H1 (cell line): ENCODE results near the gene SPATS2L. TPM values are rescaled to one million over a fixed set of nuclear protein-coding genes. Genes with fewer than 3 reads are reported as not detected.

ENCODE experiments used
- CTCF ChIA-PET: fragments of 300-600 bp; sonication (Branson Sonifier 250); formaldehyde crosslinking; loops from one replicate; lab custom pipeline; 2021; ENCODE audit not compliant: partially characterized antibody; lab: Charles Lee
- POLR2A ChIA-PET: fragments of 300-600 bp; sonication (Branson Sonifier 250); formaldehyde crosslinking; loops from one replicate; lab custom pipeline; 2021; ENCODE audit warnings: inconsistent platforms; ENCODE audit not compliant: partially characterized antibody; lab: Charles Lee
- DNase-seq, 2 experiments: peaks; one replicate each; pipeline versions ENCODE4 v3.0.0 to v3.0.0-alpha.2; 2010 to 2022; ENCODE audit warnings: low spot score in 2 of 2, low read depth in 1 of 2, mixed read lengths in 1 of 2
- FAIRE-seq: peaks from 2 replicates; lab custom pipeline; 2011; peaks lifted over from hg19 to GRCh38; lab: Jason Lieb, UNC
- H2AFZ ChIP-seq: 2 replicates; pipeline ENCODE4 v1.8.1; 2012; ENCODE audit warnings: low read length, inconsistent platforms
- H2AK5ac ChIP-seq: 2 replicates; pipeline ENCODE4 v1.6.1; 2013; ENCODE audit warnings: low read depth, low read length
- H2BK120ac ChIP-seq: replicated peaks from 2 replicates; pipeline ENCODE3; 2013; ENCODE audit warnings: low read depth, low read length, inconsistent platforms
- H2BK12ac ChIP-seq: 2 replicates; pipeline ENCODE4 v1.6.1; 2013; ENCODE audit warnings: low read depth, low read length
- H2BK15ac ChIP-seq: 2 replicates; pipeline ENCODE4 v1.6.1; 2013; ENCODE audit warnings: low read length
- H2BK20ac ChIP-seq: 2 replicates; pipeline ENCODE4 v1.6.1; 2013; ENCODE audit warnings: low read length
- H2BK5ac ChIP-seq: 2 replicates; pipeline ENCODE4 v1.6.1; 2013; ENCODE audit warnings: low read depth, low read length
- H3K14ac ChIP-seq: 2 replicates; pipeline ENCODE4 v1.6.1; 2013; ENCODE audit warnings: inconsistent platforms; ENCODE audit not compliant: insufficient read length
- H3K18ac ChIP-seq: 2 replicates; pipeline ENCODE4 v1.6.1; 2013; ENCODE audit warnings: low read length; ENCODE audit errors: extremely low read depth
- H3K23ac ChIP-seq: 2 replicates; pipeline ENCODE4 v1.6.1; 2013; ENCODE audit warnings: inconsistent platforms; ENCODE audit not compliant: insufficient read length
- H3K23me2 ChIP-seq: 2 replicates; pipeline ENCODE4 v1.6.1; 2013; ENCODE audit warnings: low read depth, low read length
- H3K27ac ChIP-seq: 2 replicates; pipeline ENCODE4 v1.6.1; 2011; ENCODE audit warnings: low read depth, low read length, inconsistent platforms
- H3K27me3 ChIP-seq, 4 experiments: replicated peaks in 1 of 4; 1 replicate in 1 of 4; 2 replicates in 3 of 4; pipeline versions ENCODE4 v1.6.1 to v1.8.1; 2011 to 2013; ENCODE audit warnings: low read length in 3 of 4, mild to moderate bottlenecking in 3 of 4, inconsistent platforms in 2 of 4, mixed read lengths in 2 of 4, moderate library complexity in 1 of 4; ENCODE audit not compliant: control insufficient read depth in 3 of 4, insufficient read depth in 3 of 4; ENCODE audit errors: extremely low read depth in 1 of 4
- H3K36me3 ChIP-seq, 4 experiments: 2 replicates each; pipeline versions ENCODE4 v1.6.1 to v1.8.1; 2011 to 2013; ENCODE audit warnings: mild to moderate bottlenecking in 4 of 4, low read length in 3 of 4, moderate library complexity in 2 of 4, control low read depth in 1 of 4, inconsistent platforms in 1 of 4; ENCODE audit not compliant: insufficient read depth in 4 of 4, control insufficient read depth in 2 of 4
- H3K4ac ChIP-seq: replicated peaks from 2 replicates; pipeline ENCODE3; 2013; ENCODE audit warnings: low read length, low read depth, mixed read lengths, inconsistent platforms; ENCODE audit not compliant: insufficient read length
- H3K4me1 ChIP-seq, 4 experiments: replicated peaks in 1 of 4; 1 replicate in 1 of 4; 2 replicates in 3 of 4; pipeline versions ENCODE4 v1.6.1 to v1.8.1; 2011 to 2013; ENCODE audit warnings: low read length in 3 of 4, inconsistent platforms in 2 of 4, mixed read lengths in 1 of 4; ENCODE audit not compliant: insufficient read depth in 4 of 4, control insufficient read depth in 3 of 4
- H3K4me2 ChIP-seq, 2 experiments: 2 replicates each; pipeline versions ENCODE4 v1.6.1 to v1.8.1; 2011 to 2013; ENCODE audit warnings: low read depth in 2 of 2, low read length in 2 of 2, control low read depth in 1 of 2, inconsistent platforms in 1 of 2, mild to moderate bottlenecking in 1 of 2; ENCODE audit not compliant: insufficient read depth in 1 of 2
- H3K4me3 ChIP-seq, 4 experiments: fragments of 200-600, 300-600 bp in 1 of 4; sonication (generic), shearing (Covaris generic), sonication (Bioruptor Twin) in 1 of 4; 2 replicates each; pipeline versions ENCODE4 v1.5.1 to v1.8.1; 2011 to 2016; ENCODE audit warnings: low read length in 4 of 4, low read depth in 3 of 4, control low read depth in 2 of 4, inconsistent platforms in 2 of 4, mild to moderate bottlenecking in 2 of 4, mixed read lengths in 1 of 4, moderate library complexity in 1 of 4; ENCODE audit not compliant: insufficient read depth in 2 of 4; ENCODE audit errors: extremely low read depth in 1 of 4
- H3K56ac ChIP-seq: replicated peaks from 2 replicates; pipeline ENCODE3; 2013; ENCODE audit warnings: low read depth, mild to moderate bottlenecking, mixed read lengths, low read length, inconsistent platforms; ENCODE audit not compliant: insufficient read length
- H3K79me1 ChIP-seq: 2 replicates; pipeline ENCODE4 v1.6.1; 2013; ENCODE audit warnings: low read depth, low read length, control low read depth
- H3K79me2 ChIP-seq, 2 experiments: 2 replicates each; pipeline versions ENCODE4 v1.6.1 to v1.8.1; 2012 to 2013; ENCODE audit warnings: low read length in 2 of 2, mild to moderate bottlenecking in 2 of 2, inconsistent platforms in 1 of 2; ENCODE audit not compliant: insufficient read depth in 2 of 2, control insufficient read depth in 1 of 2
- H3K9ac ChIP-seq, 4 experiments: replicated peaks in 1 of 4; 1 replicate in 1 of 4; 2 replicates in 3 of 4; pipeline versions ENCODE4 v1.6.1 to v1.8.1; 2011 to 2013; ENCODE audit warnings: low read depth in 3 of 4, low read length in 3 of 4, control low read depth in 2 of 4, mild to moderate bottlenecking in 2 of 4, moderate library complexity in 2 of 4, inconsistent platforms in 1 of 4; ENCODE audit errors: extremely low read depth in 1 of 4
- H3K9me3 ChIP-seq, 2 experiments: 2 replicates each; pipeline versions ENCODE4 v1.6.1 to v1.8.1; 2012 to 2013; ENCODE audit warnings: mild to moderate bottlenecking in 2 of 2, moderate library complexity in 2 of 2, control low read depth in 1 of 2, inconsistent platforms in 1 of 2, low read depth in 1 of 2, low read length in 1 of 2, mixed read lengths in 1 of 2; ENCODE audit not compliant: insufficient read depth in 2 of 2
- H4K20me1 ChIP-seq, 2 experiments: replicated peaks in 1 of 2; 2 replicates each; pipeline versions ENCODE3 to v1.8.1; 2011 to 2013; ENCODE audit warnings: inconsistent platforms in 2 of 2, low read length in 2 of 2, mild to moderate bottlenecking in 1 of 2; ENCODE audit not compliant: insufficient read depth in 2 of 2, control insufficient read depth in 1 of 2
- H4K5ac ChIP-seq: 2 replicates; pipeline ENCODE4 v1.6.1; 2013; ENCODE audit warnings: low read length, low read depth, mixed read lengths, inconsistent platforms; ENCODE audit not compliant: insufficient read length
- H4K8ac ChIP-seq: 2 replicates; pipeline ENCODE4 v1.8.0; 2013; ENCODE audit warnings: mild to moderate bottlenecking, moderate library complexity, low read length, inconsistent platforms; ENCODE audit not compliant: insufficient read depth; ENCODE audit errors: extremely low read depth
- H4K91ac ChIP-seq: replicated peaks from 2 replicates; pipeline ENCODE3; 2013; ENCODE audit warnings: low read length, mixed read lengths, inconsistent platforms; ENCODE audit not compliant: insufficient read length
- CREB1 ChIP-seq: IDR thresholded peaks from 2 replicates; pipeline ENCODE4 v1.6.1; 2012; ENCODE audit warnings: inconsistent platforms
- EP300 ChIP-seq, 2 experiments: IDR thresholded peaks; 1 replicate in 1 of 2; 2 replicates in 1 of 2; pipeline ENCODE4 v1.6.1; 2011 to 2012; ENCODE audit warnings: low read depth in 2 of 2, low read length in 2 of 2, mild to moderate bottlenecking in 2 of 2, borderline replicate concordance in 1 of 2, inconsistent platforms in 1 of 2, moderate library complexity in 1 of 2
- EZH2 ChIP-seq: fragments of 200-600 bp; sonication (generic); IDR thresholded peaks from 2 replicates; pipeline ENCODE4 v1.7.1; 2012; ENCODE audit warnings: low read depth, mild to moderate bottlenecking, moderate library complexity, low read length, inconsistent platforms; ENCODE audit not compliant: severe bottlenecking
- KDM5A ChIP-seq: fragments of 200-600 bp; IDR thresholded peaks from 2 replicates; pipeline ENCODE4 v1.7.1; 2012; ENCODE audit warnings: mild to moderate bottlenecking, low read length, inconsistent platforms, mixed read lengths
- RNF2 ChIP-seq: fragments of 200-900, 300-1000 bp; sonication (generic); IDR thresholded peaks from 2 replicates; pipeline ENCODE4 v1.7.1; 2016; ENCODE audit warnings: borderline replicate concordance, low read depth, mild to moderate bottlenecking, antibody characterized with exemption, low read length; ENCODE audit not compliant: poor library complexity, severe bottlenecking; ENCODE audit errors: missing control alignments
- TAF1 ChIP-seq: IDR thresholded peaks from 2 replicates; pipeline ENCODE4 v1.6.1; 2011; ENCODE audit warnings: mild to moderate bottlenecking, low read depth, low read length
- WGBS, 2 experiments: shearing (Covaris generic) in 1 of 2; methylation state at CpG; one replicate each; pipeline versions ENCODE4 v1.1.6 to v1.1.7; 2013 to 2015; ENCODE audit warnings: low lambda C conversion rate in 2 of 2, mixed read lengths in 2 of 2, inconsistent platforms in 1 of 2, low coverage in 1 of 2, missing lambda C conversion rate in 1 of 2; ENCODE audit not compliant: insufficient replicate concordance in 2 of 2, insufficient coverage in 1 of 2, insufficient read length in 1 of 2; ENCODE audit errors: extremely low coverage in 1 of 2, missing lambda C conversion rate in 1 of 2; 5-methylcytosine and 5-hydroxymethylcytosine counted together
- polyA plus RNA-seq, 7 experiments: library from polyadenylated mRNA; depleted of rRNA in 3 of 7; stranded (reverse) in 5 of 7; unstranded in 2 of 7; fragments of >200 nt in 5 of 7; fragments of 200-250 nt in 2 of 7; gene quantifications; 1 replicate in 5 of 7; 2 replicates in 1 of 7; 4 replicates in 1 of 7; pipeline versions ENCODE4 v1.2.1 to v1.2.3, GENCODE V29; 2011 to 2013; ENCODE audit warnings: missing spikeins in 2 of 7, mixed read lengths in 2 of 7
- total RNA-seq: library from RNA; stranded (reverse); fragmentation: NEBNext Ultra II Directional; extraction: Animal tissue kit (Norgen Biotek cat#: 25700); gene quantifications from 2 replicates; pipeline ENCODE4 v1.2.1, GENCODE V29; 2021

The SPATS2L gene
- total and polyA plus RNA-seq, 2 of the 8 experiments (the other 6 are each of a cell fraction or from before 2014, with no cell fraction given) = 67.3 to 189 TPM

GRCh38 chr2:200509235-200509611, 202.7 kb downstream of the SPATS2L start:
- FAIRE-seq (no peak), DNase-seq (peak in 1 of 2 experiments; percentile 48)
- Histone ChIP-seq H3K36me3 (no peaks in the 10 kb centered on the region), H3K4me3 (peak overlapping the region; percentile 56 to 84 (median 73)), H3K23me2 (peaks cover 9% of the 10 kb centered on the region), H2AK5ac (no peak overlapping the region), H3K27ac (no peak overlapping the region), H2BK12ac (no peak overlapping the region; the same call in 1 of the 2 replicates), H3K79me1 (0 out of 2 replicates have a peak, but pooled peaks cover 2% of the 10 kb centered on the region), H3K4ac (peak overlapping the region; percentile 74), H3K14ac (no peak overlapping the region), H3K79me2 (no peaks in the 10 kb centered on the region), H3K4me2 (peak overlapping the region; percentile 87 to 90), H2BK5ac (no peak overlapping the region; the same call in 1 of the 2 replicates), H2BK20ac (no peak overlapping the region), H3K23ac (no peak overlapping the region), H4K91ac (peak overlapping the region; percentile 11), H3K27me3 (no peaks in the 10 kb centered on the region; a peak in 1 of 7 replicates), H2BK120ac (no peak overlapping the region), H4K20me1 (no peaks in the 10 kb centered on the region), H3K9ac (peak overlapping the region in 3 of 4 experiments; percentile 16 to 51 (median 39); a peak in 4 of 7 replicates), H2BK15ac (no peak overlapping the region), H3K4me1 (peaks cover 0 to 3% (median under 1%) of the 10 kb centered on the region in 4 experiments; a peak in 2 of 7 replicates), H3K56ac (peak overlapping the region; percentile 27), H2AFZ (peak overlapping the region; percentile 76), H4K5ac (no peak overlapping the region), H3K9me3 (no peaks in the 10 kb centered on the region), H3K18ac (peak overlapping the region; percentile 92), H4K8ac (peak overlapping the region; percentile 37; the same call in 1 of the 2 replicates)
- ChIA-PET POLR2A (interaction anchor here (1.0 to 2.0 kb wide), 3 partner anchors 16 to 28 kb away, joined by 3 to 8 read pairs (median 4); partner anchors contain the start of gene SGO2), CTCF (interaction anchor here (0.7 to 4.2 kb wide), 10 partner anchors 13 to 525 kb away, joined by 3 to 49 read pairs (median 4); no protein-coding TSS in a partner anchor)
- TF ChIP-seq KDM5A (no peak), EZH2 (no peak), RNF2 (no peak), TAF1 (no peak), EP300 (IDR thresholded peaks at IDR 0.05; ENCODE audit: borderline replicate concordance in 1 of 2, low read depth in 2 of 2, low read length in 2 of 2) (no peak), CREB1 (no peak)
- WGBS, 2 experiments = 70% methylated on average over 8 of the region's 8 CpGs; no CpG with 5 or more reads in 1 of the 2 experiments
